Stimulated activated memory B cell treated with anti-CD40 and anti-IgM and Interleukin-4, amounts not matched to agents 10 μg/mL and 1 μg/mL and 100 μg/mL, for 72 hours (primary cell): Measurements from ENCODE around the gene YARS2.
"Not testable (repeated sequence)": the region's sequence is repeated elsewhere in the genome, so short reads cannot be mapped to it uniquely, and the experiment has no call there.

Experiments
- ATAC-seq: fragments of 150-1000 bp; cut with Tn5 transposase; 2 replicates; pipeline ENCODE4 v1.10.0; 2021
- H3K27ac Mint-ChIP-seq: one replicate; pipeline ENCODE4 v1.8.0; 2022; ENCODE audit warnings: mild to moderate bottlenecking, mixed read lengths
- H3K27me3 Mint-ChIP-seq: one replicate; pipeline ENCODE4 v1.8.0; 2022; ENCODE audit warnings: mixed read lengths
- H3K36me3 Mint-ChIP-seq: one replicate; pipeline ENCODE4 v1.8.0; 2022; ENCODE audit warnings: mixed read lengths
- H3K4me1 Mint-ChIP-seq: one replicate; pipeline ENCODE4 v1.8.0; 2022; ENCODE audit warnings: mixed read lengths
- H3K4me3 Mint-ChIP-seq: one replicate; pipeline ENCODE4 v1.8.0; 2022; ENCODE audit warnings: mild to moderate bottlenecking, moderate library complexity, mixed read lengths
- H3K9me3 Mint-ChIP-seq: one replicate; pipeline ENCODE4 v1.8.0; 2022; ENCODE audit warnings: mixed read lengths

YARS2 gene

DNA sequence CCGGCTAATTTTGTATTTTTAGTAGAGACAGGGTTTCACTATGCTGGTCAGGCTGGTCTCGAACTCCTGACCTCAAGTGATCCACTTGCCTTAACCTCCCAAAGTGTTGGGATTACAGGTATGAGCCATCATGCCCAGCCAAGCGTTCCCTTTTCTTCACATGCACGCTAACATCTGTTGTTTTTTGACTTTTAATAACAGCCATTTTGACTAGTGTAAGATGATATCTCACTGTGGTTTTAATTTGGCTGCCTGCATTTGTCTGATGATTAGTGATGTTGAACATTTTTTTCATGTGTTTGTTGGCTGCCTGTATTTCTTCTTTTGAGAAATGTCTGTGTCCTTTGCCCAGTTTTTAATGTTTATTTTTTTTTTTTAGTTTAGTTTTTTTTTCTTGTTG is 10.2 kb upstream of the YARS2 start:
- no peak overlapping the region for H3K4me3 Mint-ChIP-seq
- no peaks in the 10 kb centered on the region for H3K36me3 Mint-ChIP-seq

DNA sequence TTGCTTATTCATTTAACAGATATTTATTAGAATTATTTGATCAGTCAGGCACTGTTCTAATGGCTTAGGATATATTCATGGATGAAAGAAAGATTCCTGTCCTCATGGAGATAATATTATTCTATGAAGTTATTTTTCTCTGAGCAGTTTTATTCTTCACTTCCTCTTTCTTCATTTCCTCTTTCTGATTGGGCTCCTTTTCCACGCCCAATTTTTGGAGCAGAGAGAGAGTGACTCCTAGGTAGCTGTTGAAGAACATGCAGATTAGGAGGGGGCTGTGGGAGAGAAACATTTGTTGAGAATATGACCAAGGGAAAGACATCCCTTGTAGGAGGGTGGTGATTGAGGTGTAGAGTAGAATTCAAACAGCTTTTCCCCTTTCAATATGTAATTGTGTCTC is 6.0 kb upstream of the YARS2 start:
- H3K9me3 Mint-ChIP-seq, result no peaks in the 10 kb centered on the region
- ATAC-seq, result peak; percentile 55
- no peaks in the 10 kb centered on the region for H3K27me3 Mint-ChIP-seq
- no peak overlapping the region for H3K4me3 Mint-ChIP-seq
- peaks cover 13% of the 10 kb centered on the region for H3K4me1 Mint-ChIP-seq
- H3K27ac Mint-ChIP-seq, result peak overlapping the region; percentile 66
- H3K36me3 Mint-ChIP-seq, result no peaks in the 10 kb centered on the region

More for the DNA sequence above, 10.2 kb upstream of the YARS2 start:
- Mint-ChIP-seq H3K27ac (no peak overlapping the region), H3K27me3 (peaks cover 11% of the 10 kb centered on the region), H3K4me1 (peaks cover 13% of the 10 kb centered on the region), H3K9me3 (no peaks in the 10 kb centered on the region)
- ATAC-seq, result no peak

DNA sequence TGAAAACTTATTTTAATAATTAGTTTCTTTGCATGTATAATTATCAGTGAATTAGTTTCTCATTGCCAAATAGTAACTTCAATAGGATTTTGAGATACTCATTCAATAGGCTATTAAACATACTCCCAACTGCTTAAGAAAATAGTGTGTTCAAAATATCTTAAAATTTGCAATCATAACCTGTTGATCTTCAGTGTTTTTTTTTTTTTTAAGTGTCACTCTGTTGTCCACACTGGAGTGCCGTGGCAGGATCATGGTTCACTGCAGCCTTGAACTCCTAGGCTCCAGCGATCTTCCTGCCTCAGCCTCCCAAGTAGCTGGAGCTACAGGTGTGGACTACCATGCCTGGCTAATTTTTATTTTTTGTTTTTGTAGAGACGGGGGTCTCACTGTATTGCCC is 1.5 kb upstream of the YARS2 start:
- Mint-ChIP-seq H3K27me3 (no peaks in the 10 kb centered on the region), H3K9me3 (no peaks in the 10 kb centered on the region), H3K36me3 (no peaks in the 10 kb centered on the region), H3K27ac (no peak overlapping the region), H3K4me3 (no peak overlapping the region), H3K4me1 (peaks cover 20% of the 10 kb centered on the region)
- ATAC-seq, result no peak

DNA sequence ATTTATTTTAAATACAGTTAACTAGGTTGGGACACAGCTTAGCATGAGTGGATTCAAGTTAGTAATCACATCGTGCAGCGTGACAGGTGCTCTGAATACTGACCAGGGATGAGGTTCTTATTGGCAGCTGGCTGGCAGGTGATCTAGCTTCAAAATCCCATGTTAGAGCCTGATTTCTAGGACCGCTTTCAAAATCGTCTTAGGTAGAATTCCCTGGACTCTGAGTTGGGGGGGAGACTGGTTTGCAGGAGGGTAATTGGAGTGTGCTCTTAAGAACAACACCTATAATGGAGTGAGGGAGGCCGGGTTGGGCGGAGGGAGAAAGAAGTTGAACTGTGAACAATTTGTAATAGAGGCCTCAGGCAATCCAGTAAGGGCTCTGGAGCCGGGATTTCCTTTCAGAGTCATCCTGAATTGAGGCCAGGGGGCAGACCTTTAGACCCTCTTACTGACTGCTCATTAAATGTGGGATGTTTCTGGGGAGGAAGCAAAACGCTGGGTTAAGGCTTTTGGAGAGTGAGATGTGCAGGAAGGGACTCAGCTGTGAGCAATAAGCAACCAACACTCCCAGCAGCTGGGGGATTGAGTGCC is 874 bp upstream of the YARS2 start:
- Mint-ChIP-seq H3K36me3 (no peaks in the 10 kb centered on the region), H3K27me3 (no peaks in the 10 kb centered on the region), H3K4me3 (peak overlapping the region; percentile 87), H3K4me1 (peaks cover 15% of the 10 kb centered on the region), H3K9me3 (no peaks in the 10 kb centered on the region), H3K27ac (peak overlapping the region; percentile 90)
- ATAC-seq, result no peak

DNA sequence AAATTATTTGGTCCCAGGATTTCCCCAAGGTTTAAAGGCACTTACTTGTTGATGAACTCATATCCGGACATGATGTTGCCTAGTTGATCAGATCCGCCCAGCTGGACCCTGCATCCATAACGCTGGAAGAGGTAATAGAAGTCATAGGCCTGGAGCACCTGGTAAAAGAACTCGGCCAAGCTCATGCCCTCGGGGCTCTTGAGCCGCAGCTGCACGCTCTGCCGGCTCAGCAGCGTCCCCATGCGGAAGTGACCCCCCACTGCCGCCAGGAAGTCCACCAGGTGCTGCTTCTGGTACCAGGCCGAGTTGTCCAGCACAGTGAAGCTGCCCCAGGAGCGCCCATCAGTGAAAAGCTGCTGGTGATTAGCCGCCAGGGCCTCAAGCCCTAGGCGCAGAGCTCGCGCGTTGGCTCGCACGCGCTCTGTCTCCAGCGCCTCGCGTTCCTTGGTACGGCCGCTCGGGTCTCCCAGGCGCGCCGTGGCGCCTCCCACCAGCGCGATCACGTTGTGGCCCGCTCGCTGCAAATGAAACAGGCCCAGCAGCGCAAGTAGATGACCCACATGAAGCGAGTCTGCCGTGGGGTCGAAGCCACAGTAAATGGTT is 545 bp downstream of the YARS2 start:
- Mint-ChIP-seq H3K27me3 (no peaks in the 10 kb centered on the region), H3K36me3 (no peaks in the 10 kb centered on the region), H3K9me3 (no peaks in the 10 kb centered on the region), H3K4me3 (peak overlapping the region; percentile 87), H3K27ac (peak overlapping the region; percentile 90), H3K4me1 (peaks cover 9% of the 10 kb centered on the region)
- peak; percentile 82 for ATAC-seq

DNA sequence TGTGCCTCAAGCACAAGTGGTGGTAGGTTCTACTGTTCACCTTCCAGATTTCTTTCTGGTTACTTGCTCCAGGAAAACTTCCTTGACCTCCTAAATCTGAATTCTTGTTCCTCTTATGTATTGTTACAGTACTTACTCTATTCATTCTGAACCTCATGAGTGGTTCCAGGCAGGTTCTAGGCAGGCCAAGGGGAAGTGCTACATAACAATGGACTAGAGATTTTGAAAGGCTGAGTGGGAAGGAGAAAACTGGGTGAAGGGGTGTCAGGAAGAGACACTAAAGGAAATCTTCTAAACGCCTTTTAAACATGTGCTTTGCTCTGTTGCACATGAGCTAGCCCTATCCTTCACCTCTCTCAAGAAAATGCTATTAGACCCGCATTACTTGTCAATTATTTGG is 1.6 kb downstream of the YARS2 start:
- peaks cover 9% of the 10 kb centered on the region for H3K4me1 Mint-ChIP-seq
- no peaks in the 10 kb centered on the region for H3K9me3 Mint-ChIP-seq
- H3K4me3 Mint-ChIP-seq, result peak overlapping the region; percentile 87
- no peaks in the 10 kb centered on the region for H3K36me3 Mint-ChIP-seq
- ATAC-seq, result no peak
- H3K27me3 Mint-ChIP-seq, result no peaks in the 10 kb centered on the region
- peak overlapping the region; percentile 90 for H3K27ac Mint-ChIP-seq

DNA sequence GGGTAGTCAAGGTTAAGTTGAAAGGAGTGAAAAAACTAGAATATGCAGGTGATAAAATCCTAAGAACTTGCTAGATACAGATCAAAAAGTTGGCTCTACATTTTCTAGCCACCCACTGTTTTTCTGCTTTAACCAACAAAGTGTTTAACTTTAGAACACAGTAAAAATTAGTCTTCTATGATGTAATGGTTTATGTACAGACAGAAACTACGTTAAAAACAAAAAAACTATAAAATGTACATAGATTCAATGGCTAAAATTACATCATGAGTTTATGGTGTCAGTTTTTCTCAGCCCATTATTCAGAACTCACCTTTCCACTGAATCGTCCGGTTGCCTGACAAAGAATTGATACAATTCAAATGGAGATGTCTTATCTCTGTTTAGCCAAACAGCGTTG is 2.1 kb downstream of the YARS2 start:
- Mint-ChIP-seq H3K9me3 (no peaks in the 10 kb centered on the region), H3K4me3 (no peak overlapping the region), H3K27ac (peak overlapping the region; percentile 90), H3K27me3 (no peaks in the 10 kb centered on the region), H3K36me3 (no peaks in the 10 kb centered on the region), H3K4me1 (peaks cover 9% of the 10 kb centered on the region)
- ATAC-seq, result no peak

DNA sequence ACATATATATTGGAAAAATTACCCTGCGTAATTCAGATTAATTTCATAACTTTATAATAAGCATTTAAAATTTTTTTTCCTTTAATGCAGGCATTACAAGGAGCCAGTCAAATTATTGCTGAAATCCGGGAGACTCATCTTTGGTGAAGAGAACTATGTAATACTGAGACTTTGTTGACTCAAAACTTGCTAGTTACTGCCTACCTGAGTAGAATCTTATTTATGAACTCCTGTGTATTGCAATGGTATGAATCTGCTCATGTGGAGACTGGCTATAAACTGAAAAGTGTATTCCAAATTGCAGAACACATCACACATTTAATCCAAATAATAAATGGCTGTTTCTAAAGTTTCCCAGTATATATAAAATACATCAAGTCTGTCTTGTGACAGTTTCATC is 12.4 kb downstream of the YARS2 start:
- Mint-ChIP-seq H3K9me3 (no peaks in the 10 kb centered on the region), H3K36me3 (peaks cover 53% of the 10 kb centered on the region), H3K27ac (no peak overlapping the region), H3K4me3 (no peak overlapping the region), H3K27me3 (no peaks in the 10 kb centered on the region), H3K4me1 (no peaks in the 10 kb centered on the region)
- no peak for ATAC-seq

DNA sequence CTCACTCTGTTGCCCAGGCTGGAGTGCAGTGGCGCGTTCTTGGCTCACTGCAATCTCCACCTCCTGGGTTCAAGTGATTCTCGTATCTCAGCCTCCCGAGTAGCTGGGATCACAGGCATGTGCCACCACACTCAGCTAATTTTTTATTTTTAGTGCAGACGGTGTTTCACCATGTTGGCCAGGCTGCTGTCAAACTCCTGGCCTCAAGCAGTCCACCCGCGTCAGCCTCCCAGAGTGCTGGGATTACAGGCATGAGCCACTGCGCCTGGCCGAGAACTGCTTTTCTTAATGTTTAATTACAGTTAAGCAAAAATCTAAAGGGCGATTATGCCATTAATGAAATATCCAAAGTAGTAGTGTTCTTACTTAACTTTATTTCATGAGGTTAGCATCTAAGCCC is 13.6 kb downstream of the YARS2 start:
- H3K27me3 Mint-ChIP-seq, result no peaks in the 10 kb centered on the region
- H3K4me1 Mint-ChIP-seq, result no peaks in the 10 kb centered on the region
- no peaks in the 10 kb centered on the region for H3K9me3 Mint-ChIP-seq
- peaks cover 44% of the 10 kb centered on the region for H3K36me3 Mint-ChIP-seq
- ATAC-seq, result no peak
- no peak overlapping the region for H3K27ac Mint-ChIP-seq
- no peak overlapping the region for H3K4me3 Mint-ChIP-seq

DNA sequence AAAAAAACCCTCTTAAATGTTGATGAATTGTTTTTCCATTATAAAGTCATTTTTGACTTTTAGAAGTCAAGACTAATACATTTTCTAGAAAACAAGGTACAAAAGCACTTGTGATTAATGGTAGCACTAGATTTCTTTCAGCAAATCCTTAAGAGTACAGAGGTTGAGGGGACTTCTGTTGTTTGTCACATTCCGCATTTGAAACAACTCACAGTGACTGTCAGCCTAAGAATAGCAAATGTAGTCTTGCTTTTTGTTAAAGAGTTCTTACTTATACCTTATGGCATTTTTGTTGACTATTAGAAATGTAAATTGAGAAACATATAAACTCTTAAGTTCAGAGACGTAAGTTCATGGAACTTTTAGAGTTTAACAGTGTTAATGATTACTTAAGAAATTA is 16.4 kb downstream of the YARS2 start:
- Mint-ChIP-seq H3K4me1 (no peaks in the 10 kb centered on the region), H3K27ac (no peak overlapping the region), H3K27me3 (no peaks in the 10 kb centered on the region), H3K4me3 (no peak overlapping the region), H3K9me3 (no peaks in the 10 kb centered on the region), H3K36me3 (peaks cover 37% of the 10 kb centered on the region)
- ATAC-seq, result no peak

DNA sequence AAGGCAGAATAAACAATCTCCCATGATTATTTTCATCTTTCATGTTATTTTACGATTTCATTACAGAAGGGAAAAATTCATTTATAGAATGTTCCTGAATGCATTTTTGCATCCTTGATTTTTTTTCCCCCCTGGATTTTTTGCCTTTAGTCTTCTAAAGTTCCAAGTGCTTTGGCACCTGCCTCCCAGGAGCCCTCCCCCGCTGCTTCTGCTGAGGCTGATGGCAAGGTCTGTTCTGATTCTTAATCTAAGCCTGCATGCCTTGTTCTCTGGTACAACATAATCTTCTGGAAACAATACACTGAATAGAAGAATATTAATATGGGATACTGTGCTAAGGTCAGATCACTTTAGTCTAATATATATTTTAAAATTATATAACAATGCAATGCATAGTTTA is 18.0 kb downstream of the YARS2 start:
- ATAC-seq, result no peak
- Mint-ChIP-seq H3K36me3 (peaks cover 28% of the 10 kb centered on the region), H3K27me3 (no peaks in the 10 kb centered on the region), H3K4me3 (no peak overlapping the region), H3K9me3 (no peaks in the 10 kb centered on the region), H3K27ac (no peak overlapping the region), H3K4me1 (no peaks in the 10 kb centered on the region)

DNA sequence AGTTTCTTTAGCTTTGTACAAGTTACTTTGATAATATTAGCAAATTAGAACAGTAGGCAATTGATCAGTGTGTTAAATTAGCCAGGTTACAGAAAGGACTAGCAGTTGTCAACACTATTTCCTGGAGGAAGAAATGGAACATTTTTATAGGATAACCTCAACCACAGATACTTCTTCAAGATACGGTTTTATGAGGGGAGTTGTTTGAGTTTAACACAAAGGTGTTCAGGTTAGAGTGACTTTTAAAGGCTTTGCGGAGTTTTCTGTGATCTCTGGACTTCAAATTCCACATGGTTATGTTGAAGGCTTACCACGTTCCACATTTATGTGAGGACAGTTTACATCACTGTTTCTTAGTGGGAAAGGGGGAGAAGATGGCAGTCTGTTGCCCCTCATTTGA is 19.3 kb downstream of the YARS2 start:
- H3K4me1 Mint-ChIP-seq, result no peaks in the 10 kb centered on the region
- peak overlapping the region; percentile 6 for H3K27ac Mint-ChIP-seq
- no peaks in the 10 kb centered on the region for H3K27me3 Mint-ChIP-seq
- H3K9me3 Mint-ChIP-seq, result no peaks in the 10 kb centered on the region
- no peak for ATAC-seq
- no peak overlapping the region for H3K4me3 Mint-ChIP-seq
- peaks cover 18% of the 10 kb centered on the region for H3K36me3 Mint-ChIP-seq

DNA sequence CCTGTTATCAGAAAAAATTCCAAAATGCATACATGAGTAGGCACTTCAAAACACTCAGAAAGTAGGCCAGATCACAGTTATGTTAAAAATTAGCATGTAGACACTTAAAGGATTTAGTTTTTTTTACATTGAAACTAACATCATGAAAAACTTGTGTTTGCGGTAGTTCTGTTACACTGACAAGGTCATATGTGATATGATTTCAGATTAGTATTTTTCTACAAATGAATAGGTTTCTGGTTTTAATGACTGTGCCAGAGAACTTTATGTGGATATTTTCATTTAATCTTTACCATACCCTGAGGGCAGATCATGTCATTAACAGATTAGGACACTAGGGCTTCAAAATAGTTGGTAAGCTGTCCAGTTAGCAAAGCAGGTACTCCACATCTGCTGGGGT is 20.7 kb downstream of the YARS2 start:
- ATAC-seq, result no peak
- H3K4me1 Mint-ChIP-seq, result no peaks in the 10 kb centered on the region
- H3K36me3 Mint-ChIP-seq, result peaks cover 20% of the 10 kb centered on the region
- H3K27me3 Mint-ChIP-seq, result no peaks in the 10 kb centered on the region
- H3K9me3 Mint-ChIP-seq, result no peaks in the 10 kb centered on the region
- no peak overlapping the region for H3K4me3 Mint-ChIP-seq
- H3K27ac Mint-ChIP-seq, result no peak overlapping the region

DNA sequence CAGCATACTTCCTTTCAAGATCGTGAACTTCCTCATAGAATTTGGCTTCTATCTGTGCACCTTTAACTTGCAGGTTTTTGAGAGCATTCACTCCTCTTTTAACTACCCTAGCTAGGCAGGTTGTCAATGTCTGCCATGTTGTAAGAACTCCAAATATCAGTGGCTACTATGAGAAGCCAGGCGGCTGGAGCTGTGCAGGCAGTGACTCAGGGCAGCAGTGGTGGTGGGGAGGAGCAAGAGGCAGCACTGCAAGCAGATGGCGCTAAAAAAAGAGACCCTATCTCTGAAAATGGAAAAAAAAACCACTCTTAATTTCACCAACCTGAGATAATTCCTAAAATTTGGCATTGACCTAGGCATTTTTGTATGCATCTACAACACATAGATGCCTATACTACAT is 28.5 kb downstream of the YARS2 start:
- H3K27me3 Mint-ChIP-seq, result no peaks in the 10 kb centered on the region
- H3K4me1 Mint-ChIP-seq, result peaks cover 6% of the 10 kb centered on the region
- no peaks in the 10 kb centered on the region for H3K9me3 Mint-ChIP-seq
- H3K27ac Mint-ChIP-seq, result no peak overlapping the region
- peaks cover 28% of the 10 kb centered on the region for H3K36me3 Mint-ChIP-seq
- H3K4me3 Mint-ChIP-seq, result no peak overlapping the region
- no peak for ATAC-seq

DNA sequence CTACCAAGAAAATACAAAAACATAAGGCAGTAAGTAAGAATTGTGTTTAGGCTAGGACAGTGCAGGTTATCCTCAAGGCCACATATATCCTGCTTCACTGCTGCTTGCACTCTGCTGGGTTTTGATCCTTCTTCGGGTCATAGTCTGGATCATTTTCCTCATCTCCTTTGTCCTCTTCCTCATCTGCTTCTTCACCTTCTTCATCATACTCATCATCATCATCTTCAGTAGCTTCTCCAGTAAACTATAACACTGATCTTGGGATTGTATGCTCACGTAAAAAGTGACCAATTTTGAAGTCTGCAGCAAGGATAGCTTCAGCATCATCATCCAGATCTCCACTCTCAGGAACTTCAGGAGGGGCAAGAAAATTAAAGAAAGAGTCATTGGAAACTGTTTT is 29.4 kb downstream of the YARS2 start:
- peaks cover 6% of the 10 kb centered on the region for H3K4me1 Mint-ChIP-seq
- no peaks in the 10 kb centered on the region for H3K9me3 Mint-ChIP-seq
- no peaks in the 10 kb centered on the region for H3K27me3 Mint-ChIP-seq
- no peak for ATAC-seq
- H3K36me3 Mint-ChIP-seq, result peaks cover 25% of the 10 kb centered on the region
- no peak overlapping the region for H3K27ac Mint-ChIP-seq
- no peak overlapping the region for H3K4me3 Mint-ChIP-seq

DNA sequence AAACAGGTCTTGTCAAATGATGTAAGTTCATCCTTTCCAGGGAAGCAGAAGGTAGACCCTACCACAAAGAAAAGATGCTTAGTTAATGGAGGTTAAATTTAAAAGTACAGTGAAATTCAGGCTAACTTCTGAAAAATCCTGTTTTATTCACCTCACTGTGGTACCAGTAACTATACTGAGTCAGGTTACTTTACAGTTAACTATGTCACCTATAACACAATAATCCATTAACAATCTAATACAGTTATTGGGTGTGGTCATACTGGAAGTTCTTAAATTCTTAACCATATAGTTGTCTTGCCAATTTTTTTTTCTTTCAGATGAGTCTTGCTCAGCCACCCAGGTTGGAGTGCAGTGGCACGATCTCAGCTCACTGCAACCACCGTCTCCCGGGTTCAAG is 30.4 kb downstream of the YARS2 start:
- peaks cover 29% of the 10 kb centered on the region for H3K36me3 Mint-ChIP-seq
- not testable (repeated sequence) for H3K4me1 Mint-ChIP-seq, H3K27ac Mint-ChIP-seq, H3K27me3 Mint-ChIP-seq, ATAC-seq, H3K4me3 Mint-ChIP-seq, H3K9me3 Mint-ChIP-seq
